Right lobe of liver (tissue), 4 donors: ENCODE measurements around the gene POLR1C.

Experiments used
- CTCF ChIP-seq, 4 donors: fragments of 200-600 bp in 3 of 4; fragments of 450-650 bp in 1 of 4; IDR thresholded peaks; one replicate each; pipeline versions ENCODE4 v1.5.1 to v1.8.0; 2016 to 2022; ENCODE audit warnings: antibody characterized with exemption in 4 of 4, mild to moderate bottlenecking in 2 of 4
- POLR2A ChIP-seq: fragments of 450-650 bp; IDR thresholded peaks from one replicate; pipeline ENCODE4 v1.6.1; 2017; ENCODE audit warnings: antibody characterized with exemption, mild to moderate bottlenecking
- donor health status: DM: no; HTN: no; CAD: no.
- donor health status: DM: no; HTN: no; CAD: no.
- donor health status: DM: no; HTN: yes; CAD: no.

DNA sequence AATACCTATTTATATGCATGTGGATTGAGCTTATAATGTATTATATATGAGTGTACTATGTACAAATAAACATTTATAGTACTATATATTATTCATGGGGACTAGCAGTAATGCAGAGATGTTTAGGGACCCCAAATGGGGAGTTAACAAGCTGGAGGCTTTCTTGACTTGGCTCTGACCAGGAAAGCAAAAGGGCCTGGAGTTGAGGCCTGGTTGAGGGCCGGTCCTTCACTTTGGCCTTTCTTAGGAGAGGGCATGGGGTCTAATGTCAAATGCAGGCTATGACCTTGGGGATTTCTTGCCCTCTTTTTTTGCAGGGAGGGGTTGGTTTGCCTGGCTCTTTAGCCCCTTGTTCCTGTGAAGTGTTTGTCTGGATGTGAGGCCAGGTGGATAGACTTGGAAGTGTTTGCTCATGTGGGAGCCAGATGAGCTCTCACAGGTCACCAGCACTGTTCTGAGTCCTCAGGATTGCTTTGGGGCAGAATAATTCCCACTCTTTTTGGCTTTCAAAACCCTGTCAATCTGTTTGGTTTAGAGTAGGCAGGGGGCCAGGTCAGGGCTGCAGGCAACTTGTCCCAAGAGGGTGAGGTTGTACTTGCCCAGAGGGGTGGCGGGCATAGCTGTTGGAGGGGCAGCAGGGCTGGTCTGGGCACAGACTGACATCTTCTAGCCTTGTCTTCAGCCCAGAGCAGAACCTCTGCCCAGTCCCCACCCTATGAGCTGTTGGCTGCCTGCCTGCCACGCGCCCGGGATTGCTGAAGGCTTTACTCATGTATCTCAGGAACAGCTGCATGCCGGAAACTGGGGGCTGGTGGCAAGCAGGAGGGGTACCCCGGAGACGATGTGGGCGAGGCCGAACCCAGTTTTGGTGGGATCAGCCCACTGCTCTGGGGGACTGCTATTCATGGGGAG lies 24.9 kb upstream of the POLR1C start:
- TF ChIP-seq CTCF (IDR thresholded peaks at IDR 0.05) (no peak), POLR2A (no peak)
